Smooth muscle cell (in vitro differentiated cells): ENCODE results near the gene DYNC1I1. TPM values are rescaled to one million over a fixed set of nuclear protein-coding genes. Genes with fewer than 3 reads are reported as not detected.

Experiments used
- DNase-seq: peaks from one replicate; lab custom pipeline; 2025; ENCODE audit not compliant: unreplicated experiment; lab: John Stamatoyannopoulos, UW
- H2AFZ ChIP-seq: fragments of 200-600 bp; sonication (generic); 2 replicates; pipeline ENCODE4 v1.6.0; 2016; ENCODE audit warnings: antibody characterized with exemption, low read depth, mild to moderate bottlenecking
- H3F3A ChIP-seq: fragments of 200-600 bp; sonication (generic); 2 replicates; pipeline ENCODE4 v1.6.0; 2017; ENCODE audit warnings: antibody characterized with exemption, low read depth
- H3K27ac ChIP-seq: fragments of 200-600 bp; sonication (generic); 2 replicates; pipeline ENCODE4 v1.5.1; 2016; ENCODE audit warnings: low read depth, mild to moderate bottlenecking
- H3K27me3 ChIP-seq: fragments of 200-600 bp; sonication (generic); 2 replicates; pipeline ENCODE4 v1.6.1; 2016; ENCODE audit warnings: low read depth, mild to moderate bottlenecking
- H3K36me3 ChIP-seq: fragments of 200-600 bp; sonication (generic); 2 replicates; pipeline ENCODE4 v1.5.1; 2016; ENCODE audit warnings: low read depth
- H3K4me1 ChIP-seq: fragments of 200-600 bp; sonication (generic); 2 replicates; pipeline ENCODE4 v1.5.1; 2016; ENCODE audit warnings: low read depth
- H3K4me2 ChIP-seq: fragments of 200-600 bp; sonication (generic); 2 replicates; pipeline ENCODE4 v1.6.0; 2016; ENCODE audit warnings: mild to moderate bottlenecking
- H3K4me3 ChIP-seq: fragments of 200-600 bp; sonication (generic); 2 replicates; pipeline ENCODE4 v1.5.1; 2016; ENCODE audit warnings: mild to moderate bottlenecking
- H3K79me2 ChIP-seq: fragments of 200-600 bp; sonication (generic); 2 replicates; pipeline ENCODE4 v1.6.0; 2016; ENCODE audit warnings: low read depth, mild to moderate bottlenecking
- H3K9ac ChIP-seq: fragments of 200-600 bp; sonication (generic); 2 replicates; pipeline ENCODE4 v1.6.0; 2016; ENCODE audit warnings: low read depth
- H3K9me3 ChIP-seq: fragments of 200-600 bp; sonication (generic); replicated peaks from 2 replicates; pipeline ENCODE4 v1.5.1; 2016; ENCODE audit warnings: low read depth
- H4K20me1 ChIP-seq: fragments of 200-600 bp; sonication (generic); 2 replicates; pipeline ENCODE4 v1.6.0; 2016; ENCODE audit warnings: low read depth
- WGBS: methylation state at CpG from one replicate; pipeline ENCODE4 v1.1.7; 2016; ENCODE audit warnings: low lambda C conversion rate; 5-methylcytosine and 5-hydroxymethylcytosine counted together
- polyA plus RNA-seq: library from polyadenylated mRNA; unstranded; fragments of >200 nt; fragmentation: Nextera tagmentation; extraction: Ambion mirVana; gene quantifications from 2 replicates; pipeline ENCODE4 v1.2.1, GENCODE V29; 2016
- total RNA-seq: library from RNA; depleted of rRNA; stranded (reverse); fragments of >200 nt; gene quantifications from 2 replicates; pipeline ENCODE4 v1.2.3, GENCODE V29; 2014
- TF ChIP-seq, protein P1 (sequence below): fragments of 200-600 bp; sonication (generic); IDR thresholded peaks from 2 replicates; pipeline ENCODE4 v1.5.1; 2017; ENCODE audit warnings: borderline replicate concordance, mild to moderate bottlenecking, antibody characterized with exemption; ENCODE audit not compliant: insufficient read depth, poor library complexity, severe bottlenecking

DYNC1I1 gene
- total and polyA plus RNA-seq, 2 experiments from 2014 or later = 1.1 to 2.4 TPM

DNA sequence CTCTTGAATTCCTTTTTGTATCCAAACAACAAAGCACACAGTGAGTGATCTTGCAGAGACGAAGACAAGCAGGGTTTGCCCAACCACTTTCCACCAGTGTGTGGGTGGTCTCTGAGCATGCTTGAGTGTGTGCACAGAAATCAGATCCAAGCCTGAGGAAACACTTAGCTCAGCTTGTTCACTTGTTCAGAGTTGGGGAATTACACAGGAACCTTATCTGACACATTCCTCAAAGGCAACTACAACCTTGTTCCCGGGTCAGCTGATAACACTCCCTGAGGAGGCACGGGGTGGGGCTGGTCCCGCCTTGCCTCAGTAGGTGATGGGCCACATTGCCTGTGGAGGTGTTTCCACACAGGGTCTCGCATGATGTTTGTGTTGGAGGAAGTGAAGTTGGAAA is 216.9 kb downstream of the DYNC1I1 start:
- H3K27ac ChIP-seq = no peak overlapping the region
- H3F3A ChIP-seq = no peaks in the 10 kb centered on the region
- H3K9me3 ChIP-seq = no peaks in the 10 kb centered on the region
- no peak overlapping the region for H3K4me3 ChIP-seq
- no peak overlapping the region for H3K9ac ChIP-seq
- H3K4me2 ChIP-seq = no peak overlapping the region
- DNase-seq = no peak
- H2AFZ ChIP-seq = no peak overlapping the region
- no peaks in the 10 kb centered on the region for H4K20me1 ChIP-seq
- no peaks in the 10 kb centered on the region for H3K36me3 ChIP-seq
- no peaks in the 10 kb centered on the region for H3K4me1 ChIP-seq
- WGBS = 62% methylated on average over 5 of the region's 5 CpGs
- peaks cover 4% of the 10 kb centered on the region for H3K27me3 ChIP-seq
- TF ChIP-seq, protein P1, sequence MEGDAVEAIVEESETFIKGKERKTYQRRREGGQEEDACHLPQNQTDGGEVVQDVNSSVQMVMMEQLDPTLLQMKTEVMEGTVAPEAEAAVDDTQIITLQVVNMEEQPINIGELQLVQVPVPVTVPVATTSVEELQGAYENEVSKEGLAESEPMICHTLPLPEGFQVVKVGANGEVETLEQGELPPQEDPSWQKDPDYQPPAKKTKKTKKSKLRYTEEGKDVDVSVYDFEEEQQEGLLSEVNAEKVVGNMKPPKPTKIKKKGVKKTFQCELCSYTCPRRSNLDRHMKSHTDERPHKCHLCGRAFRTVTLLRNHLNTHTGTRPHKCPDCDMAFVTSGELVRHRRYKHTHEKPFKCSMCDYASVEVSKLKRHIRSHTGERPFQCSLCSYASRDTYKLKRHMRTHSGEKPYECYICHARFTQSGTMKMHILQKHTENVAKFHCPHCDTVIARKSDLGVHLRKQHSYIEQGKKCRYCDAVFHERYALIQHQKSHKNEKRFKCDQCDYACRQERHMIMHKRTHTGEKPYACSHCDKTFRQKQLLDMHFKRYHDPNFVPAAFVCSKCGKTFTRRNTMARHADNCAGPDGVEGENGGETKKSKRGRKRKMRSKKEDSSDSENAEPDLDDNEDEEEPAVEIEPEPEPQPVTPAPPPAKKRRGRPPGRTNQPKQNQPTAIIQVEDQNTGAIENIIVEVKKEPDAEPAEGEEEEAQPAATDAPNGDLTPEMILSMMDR = no peak
- no peaks in the 10 kb centered on the region for H3K79me2 ChIP-seq

DNA sequence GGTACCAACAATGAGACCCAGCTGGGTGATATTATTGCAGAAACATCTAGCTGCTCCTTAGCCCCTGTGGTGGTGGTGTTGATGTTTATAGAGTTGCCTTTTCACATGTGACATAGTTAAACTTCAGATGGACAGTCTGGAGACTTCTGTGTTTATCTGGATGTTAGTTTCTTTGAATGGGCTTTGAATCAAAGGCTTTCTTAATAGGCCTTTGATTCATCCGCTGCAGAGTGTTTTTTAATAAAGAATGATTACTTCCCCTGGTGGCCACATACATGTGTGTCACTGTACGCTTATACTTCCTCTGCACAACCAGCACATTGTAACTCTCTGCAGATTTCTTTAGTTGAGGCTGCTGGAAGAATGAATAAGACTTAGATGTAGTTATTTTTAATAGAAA is 221.0 kb downstream of the DYNC1I1 start:
- no peak overlapping the region for H3K4me3 ChIP-seq
- H3K79me2 ChIP-seq = no peaks in the 10 kb centered on the region
- H3F3A ChIP-seq = no peaks in the 10 kb centered on the region
- no peaks in the 10 kb centered on the region for H3K9me3 ChIP-seq
- H3K27me3 ChIP-seq = peaks cover 4% of the 10 kb centered on the region
- 88% methylated on average over 2 of the region's 2 CpGs for WGBS
- no peaks in the 10 kb centered on the region for H4K20me1 ChIP-seq
- H3K27ac ChIP-seq = no peak overlapping the region
- no peak overlapping the region for H3K4me2 ChIP-seq
- TF ChIP-seq, protein P1 = no peak
- DNase-seq = no peak
- no peak overlapping the region for H3K9ac ChIP-seq
- no peak overlapping the region for H2AFZ ChIP-seq
- no peaks in the 10 kb centered on the region for H3K4me1 ChIP-seq
- H3K36me3 ChIP-seq = no peaks in the 10 kb centered on the region

DNA sequence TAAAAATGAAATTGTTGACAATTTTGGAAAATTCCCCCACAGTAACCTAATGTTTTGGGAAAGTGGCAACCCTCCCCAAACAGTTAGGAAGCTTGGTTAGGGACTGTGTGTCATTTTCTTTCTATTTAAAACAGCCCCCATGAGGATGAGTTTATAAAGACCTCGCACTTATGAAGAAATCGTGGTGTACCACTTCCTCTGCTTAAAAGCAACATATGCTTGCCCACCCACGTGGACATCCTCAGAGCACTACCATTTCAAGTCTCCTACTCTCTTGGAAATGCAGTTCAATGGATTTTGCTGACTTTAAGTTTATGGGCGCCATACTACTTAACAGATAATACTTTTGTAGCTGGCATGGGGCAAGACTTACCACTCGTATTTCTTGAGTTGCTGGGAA is 223.8 kb downstream of the DYNC1I1 start:
- 56% methylated on average over 5 of the region's 5 CpGs for WGBS
- no peaks in the 10 kb centered on the region for H3K36me3 ChIP-seq
- H3K4me1 ChIP-seq = no peaks in the 10 kb centered on the region
- no peak overlapping the region for H2AFZ ChIP-seq
- DNase-seq = no peak
- no peaks in the 10 kb centered on the region for H3K27me3 ChIP-seq
- no peak overlapping the region for H3K9ac ChIP-seq
- no peaks in the 10 kb centered on the region for H3K79me2 ChIP-seq
- H3K27ac ChIP-seq = no peak overlapping the region
- H3K9me3 ChIP-seq = no peaks in the 10 kb centered on the region
- H3K4me3 ChIP-seq = no peak overlapping the region
- TF ChIP-seq, protein P1 = no peak
- H3K4me2 ChIP-seq = no peak overlapping the region
- no peaks in the 10 kb centered on the region for H3F3A ChIP-seq
- H4K20me1 ChIP-seq = no peaks in the 10 kb centered on the region

DNA sequence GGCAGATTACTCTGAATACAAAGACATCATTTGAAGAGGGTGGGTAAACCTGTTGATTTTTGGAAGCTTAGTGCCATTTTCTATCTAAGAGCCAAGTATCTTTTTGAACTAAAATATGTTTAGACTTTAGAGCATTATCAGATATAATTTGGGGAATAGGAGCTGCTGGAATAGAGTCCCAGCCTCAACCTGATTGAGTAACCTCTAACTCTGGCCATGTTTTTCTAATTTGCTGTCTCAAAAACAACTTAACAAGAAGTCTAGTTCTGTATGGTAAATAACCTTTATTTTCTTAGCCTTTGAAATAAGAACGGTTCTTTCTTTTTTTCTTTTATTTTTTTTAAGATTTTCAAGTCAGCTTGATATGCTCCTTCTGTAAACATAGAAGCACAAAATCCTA is 224.5 kb downstream of the DYNC1I1 start:
- WGBS = 84% methylated on average over 1 of the region's 1 CpG
- Histone ChIP-seq H3K9me3 (no peaks in the 10 kb centered on the region), H3K4me3 (no peak overlapping the region), H4K20me1 (no peaks in the 10 kb centered on the region), H3K9ac (no peak overlapping the region), H3F3A (no peaks in the 10 kb centered on the region), H3K79me2 (no peaks in the 10 kb centered on the region), H3K4me2 (no peak overlapping the region), H3K4me1 (no peaks in the 10 kb centered on the region), H2AFZ (no peak overlapping the region), H3K27ac (no peak overlapping the region), H3K27me3 (no peaks in the 10 kb centered on the region), H3K36me3 (no peaks in the 10 kb centered on the region)
- TF ChIP-seq, protein P1 = no peak
- no peak for DNase-seq
